ENCODE data around the gene SMAD2. TPM values are rescaled to one million over a fixed set of nuclear protein-coding genes. Genes with fewer than 3 reads are reported as not detected.

The SMAD2 gene
- polyA plus RNA-seq, 2 of the 4 experiments (the other 2 are of a cell fraction), result 131 to 229 TPM

DNA sequence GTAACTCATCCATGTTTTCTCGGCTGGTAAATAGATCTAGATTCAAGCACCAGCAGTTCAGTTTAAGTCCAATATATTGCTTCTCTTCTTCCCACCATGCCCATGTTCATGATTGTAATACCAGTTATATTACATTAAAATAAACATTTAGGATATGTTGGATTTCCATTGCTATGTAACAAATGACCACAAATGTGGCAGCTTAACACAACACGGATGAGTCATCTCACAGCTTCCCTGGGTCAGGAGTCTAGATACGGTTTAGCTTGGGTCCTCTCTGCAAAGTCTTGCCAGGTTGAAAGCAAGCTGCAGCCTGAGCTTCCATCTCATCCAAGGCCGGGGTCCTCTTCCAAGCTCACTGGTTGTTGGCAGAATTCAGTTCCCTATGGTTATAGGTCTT, 39.4 kb upstream of the SMAD2 start:
- H3K4me1 ChIP-seq, result peaks cover 32% of the 10 kb centered on the region
- FAIRE-seq (no peak), ATAC-seq (no peak), DNase-seq (ENCODE audit: low read depth in 1 of 2, low spot score in 1 of 2) (no peak)
- TF ChIP-seq BHLHE40 (IDR thresholded peaks at IDR 0.05; ENCODE audit: low read depth, low read length) (no peak), RCOR1 (IDR thresholded peaks at IDR 0.05; ENCODE audit: low read depth, low read length) (no peak), FOSL2 (IDR thresholded peaks at IDR 0.05) (no peak), FOSL2 (CRISPR knock-in tag; IDR thresholded peaks at IDR 0.05) (peak; percentile 52; the same call in 1 of the 2 replicates), CEBPB (IDR thresholded peaks at IDR 0.05) (no peak), JUNB (IDR thresholded peaks at IDR 0.05) (no peak)
- TF ChIP-seq, protein P1, sequence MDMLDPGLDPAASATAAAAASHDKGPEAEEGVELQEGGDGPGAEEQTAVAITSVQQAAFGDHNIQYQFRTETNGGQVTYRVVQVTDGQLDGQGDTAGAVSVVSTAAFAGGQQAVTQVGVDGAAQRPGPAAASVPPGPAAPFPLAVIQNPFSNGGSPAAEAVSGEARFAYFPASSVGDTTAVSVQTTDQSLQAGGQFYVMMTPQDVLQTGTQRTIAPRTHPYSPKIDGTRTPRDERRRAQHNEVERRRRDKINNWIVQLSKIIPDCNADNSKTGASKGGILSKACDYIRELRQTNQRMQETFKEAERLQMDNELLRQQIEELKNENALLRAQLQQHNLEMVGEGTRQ (IDR thresholded peaks at IDR 0.05), result no peak
- TF ChIP-seq, protein P2, sequence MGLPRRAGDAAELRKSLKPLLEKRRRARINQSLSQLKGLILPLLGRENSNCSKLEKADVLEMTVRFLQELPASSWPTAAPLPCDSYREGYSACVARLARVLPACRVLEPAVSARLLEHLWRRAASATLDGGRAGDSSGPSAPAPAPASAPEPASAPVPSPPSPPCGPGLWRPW (IDR thresholded peaks at IDR 0.05), result no peak
- H3K4me3 ChIP-seq, result no peak overlapping the region
- ChIA-PET CTCF (interaction anchor here (1.3 kb wide), 1 partner anchor 15 kb away, joined by 4 read pairs; no protein-coding TSS in a partner anchor), POLR2A (no interaction called here)
- H3K27ac ChIP-seq, result peak overlapping the region; percentile 85 to 88
- WGBS (ENCODE audit: missing lambda C conversion rate), result 75% methylated on average over 4 of the region's 4 CpGs
- H3K4me2 ChIP-seq, result no peak overlapping the region
- H3K9me3 ChIP-seq, result no peaks in the 10 kb centered on the region; the same call in 2 of the 3 replicates

DNA sequence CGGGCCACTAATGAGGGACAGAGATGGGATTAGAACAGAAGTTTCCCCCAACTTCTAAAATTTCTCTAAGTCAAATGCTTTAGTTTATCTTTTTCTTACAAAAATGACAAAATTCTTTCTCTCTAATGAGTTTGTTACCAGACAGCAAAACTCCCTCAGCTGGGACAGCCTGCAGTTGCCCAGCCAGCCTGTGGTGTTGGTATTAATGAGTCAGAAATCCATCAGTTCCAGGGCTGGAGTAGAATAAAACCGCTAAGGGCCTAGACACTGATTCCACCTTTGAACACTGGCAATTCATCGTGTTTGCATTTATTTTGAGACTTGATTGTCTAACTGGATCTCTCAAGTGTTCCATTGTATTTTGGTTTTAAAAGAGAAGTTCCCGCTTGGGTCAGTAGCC, 38.3 kb upstream of the SMAD2 start:
- 65% methylated on average over 4 of the region's 4 CpGs for WGBS (ENCODE audit: missing lambda C conversion rate)
- DNase-seq (ENCODE audit: low read depth in 1 of 2, low spot score in 1 of 2), result peak; percentile 22 to 31
- H3K27ac ChIP-seq, result peak overlapping the region; percentile 85 to 88
- H3K4me1 ChIP-seq, result peaks cover 35% of the 10 kb centered on the region
- TF ChIP-seq, protein P1 (IDR thresholded peaks at IDR 0.05), result no peak
- TF ChIP-seq FOSL2 (IDR thresholded peaks at IDR 0.05) (no peak), FOSL2 (CRISPR knock-in tag; IDR thresholded peaks at IDR 0.05) (0 out of 2 replicates have a peak, but pooled peaks have one; percentile 10)
- FAIRE-seq, result no peak
- H3K9me3 ChIP-seq, result no peaks in the 10 kb centered on the region; the same call in 2 of the 3 replicates
- H3K4me3 ChIP-seq, result no peak overlapping the region
- ChIA-PET POLR2A (interaction anchor here (1.6 to 2.3 kb wide), 2 partner anchors 35 to 38 kb away, joined by 13 to 15 read pairs; partner anchors contain the start of gene SMAD2), CTCF (interaction anchor here (1.0 to 2.2 kb wide), 6 partner anchors 8 to 29 kb away, joined by 3 to 9 read pairs (median 3); no protein-coding TSS in a partner anchor)
- peak; percentile 68 to 76; a peak in 5 of 6 replicates for ATAC-seq
- H3K4me2 ChIP-seq, result peak overlapping the region; percentile 76

DNA sequence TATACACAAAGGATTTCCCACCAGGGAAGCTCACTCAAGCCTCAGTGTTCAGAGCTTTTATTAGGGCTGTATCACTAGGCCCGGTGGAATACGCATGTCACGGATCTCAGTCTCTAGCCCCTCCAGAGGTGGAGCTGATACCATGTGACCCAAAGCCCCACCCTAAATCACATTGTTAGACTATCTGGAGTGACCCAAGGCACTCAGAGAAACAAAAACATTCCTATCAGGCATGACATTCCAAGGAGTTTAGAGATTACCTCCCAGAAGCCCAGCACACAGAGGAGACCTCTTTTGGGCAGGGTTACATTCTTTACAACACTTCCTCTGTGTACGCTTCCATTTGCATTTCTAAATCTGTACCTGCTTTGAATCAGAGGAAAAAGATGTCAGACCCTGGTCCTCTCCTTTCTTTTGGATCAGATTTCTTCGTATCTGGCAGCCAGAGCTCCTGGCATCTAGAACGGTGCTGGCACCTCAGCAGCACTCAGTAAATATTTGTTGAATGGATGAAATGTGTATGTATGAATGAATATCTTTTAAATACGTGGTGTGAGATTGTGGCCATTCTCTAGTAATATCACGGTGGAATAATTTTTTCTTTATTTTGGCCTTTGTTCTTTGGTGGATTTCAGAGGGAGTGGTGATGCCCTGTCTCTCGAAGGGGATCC, 37.7 kb upstream of the SMAD2 start:
- DNase-seq (ENCODE audit: low read depth in 1 of 2, low spot score in 1 of 2) (peak; percentile 28 to 88), ATAC-seq (peak; percentile 93 to 97), FAIRE-seq (no peak)
- Histone ChIP-seq H3K4me2 (peak overlapping the region; percentile 76), H3K4me3 (0 out of 3 replicates have a peak overlapping the region, but pooled peaks have one; percentile 23), H3K9me3 (no peaks in the 10 kb centered on the region; the same call in 2 of the 3 replicates), H3K4me1 (peaks cover 35% of the 10 kb centered on the region), H3K27ac (peak overlapping the region; percentile 85 to 88)
- ChIA-PET CTCF (interaction anchor here (0.9 to 2.2 kb wide), 7 partner anchors 8 to 36 kb away, joined by 3 to 9 read pairs (median 3); no protein-coding TSS in a partner anchor), POLR2A (interaction anchor here (1.1 to 2.3 kb wide), 3 partner anchors 35 to 40 kb away, joined by 4 to 15 read pairs (median 13); partner anchors contain the start of gene SMAD2)
- whole genome bisulfite sequencing (ENCODE audit: missing lambda C conversion rate), result 15% methylated on average over 9 of the region's 9 CpGs
- TF ChIP-seq RNF2 (IDR thresholded peaks at IDR 0.05; ENCODE audit: borderline replicate concordance, low read depth) (no peak), RFX5 (IDR thresholded peaks at IDR 0.05) (no peak), CBX8 (IDR thresholded peaks at IDR 0.05) (no peak), NR3C1 (IDR thresholded peaks at IDR 0.05) (no peak), PHF8 (IDR thresholded peaks at IDR 0.05; ENCODE audit: borderline replicate concordance, low read depth) (no peak), BHLHE40 (IDR thresholded peaks at IDR 0.05; ENCODE audit: low read depth, low read length) (no peak), EHMT2 (IDR thresholded peaks at IDR 0.05; ENCODE audit: low read depth) (no peak), HEYL (CRISPR knock-in tag; IDR thresholded peaks at IDR 0.05) (no peak), CBX2 (IDR thresholded peaks at IDR 0.05; ENCODE audit: borderline replicate concordance, low read depth) (no peak), MYC (IDR thresholded peaks at IDR 0.05; ENCODE audit: borderline replicate concordance, low read length) (no peak), JUN (IDR thresholded peaks at IDR 0.05) (peak in 1 of 2 experiments; percentile 34; a peak in 1 of 5 replicates)
- TF ChIP-seq, protein P1 (IDR thresholded peaks at IDR 0.05), result peak; percentile 71
- TF ChIP-seq, protein P2 (IDR thresholded peaks at IDR 0.05), result no peak
- TF ChIP-seq, protein P3, sequence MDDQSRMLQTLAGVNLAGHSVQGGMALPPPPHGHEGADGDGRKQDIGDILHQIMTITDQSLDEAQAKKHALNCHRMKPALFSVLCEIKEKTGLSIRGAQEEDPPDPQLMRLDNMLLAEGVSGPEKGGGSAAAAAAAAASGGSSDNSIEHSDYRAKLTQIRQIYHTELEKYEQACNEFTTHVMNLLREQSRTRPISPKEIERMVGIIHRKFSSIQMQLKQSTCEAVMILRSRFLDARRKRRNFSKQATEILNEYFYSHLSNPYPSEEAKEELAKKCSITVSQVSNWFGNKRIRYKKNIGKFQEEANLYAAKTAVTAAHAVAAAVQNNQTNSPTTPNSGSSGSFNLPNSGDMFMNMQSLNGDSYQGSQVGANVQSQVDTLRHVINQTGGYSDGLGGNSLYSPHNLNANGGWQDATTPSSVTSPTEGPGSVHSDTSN (IDR thresholded peaks at IDR 0.05), result no peak
- TF ChIP-seq, protein P4, sequence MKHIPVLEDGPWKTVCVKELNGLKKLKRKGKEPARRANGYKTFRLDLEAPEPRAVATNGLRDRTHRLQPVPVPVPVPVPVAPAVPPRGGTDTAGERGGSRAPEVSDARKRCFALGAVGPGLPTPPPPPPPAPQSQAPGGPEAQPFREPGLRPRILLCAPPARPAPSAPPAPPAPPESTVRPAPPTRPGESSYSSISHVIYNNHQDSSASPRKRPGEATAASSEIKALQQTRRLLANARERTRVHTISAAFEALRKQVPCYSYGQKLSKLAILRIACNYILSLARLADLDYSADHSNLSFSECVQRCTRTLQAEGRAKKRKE (CRISPR knock-in tag; IDR thresholded peaks at IDR 0.05; ENCODE audit: low read depth), result no peak
- TF ChIP-seq, protein P5, sequence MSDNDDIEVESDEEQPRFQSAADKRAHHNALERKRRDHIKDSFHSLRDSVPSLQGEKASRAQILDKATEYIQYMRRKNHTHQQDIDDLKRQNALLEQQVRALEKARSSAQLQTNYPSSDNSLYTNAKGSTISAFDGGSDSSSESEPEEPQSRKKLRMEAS (IDR thresholded peaks at IDR 0.05), result peak; percentile 40; the same call in 1 of the 2 replicates
- TF ChIP-seq, protein P6, sequence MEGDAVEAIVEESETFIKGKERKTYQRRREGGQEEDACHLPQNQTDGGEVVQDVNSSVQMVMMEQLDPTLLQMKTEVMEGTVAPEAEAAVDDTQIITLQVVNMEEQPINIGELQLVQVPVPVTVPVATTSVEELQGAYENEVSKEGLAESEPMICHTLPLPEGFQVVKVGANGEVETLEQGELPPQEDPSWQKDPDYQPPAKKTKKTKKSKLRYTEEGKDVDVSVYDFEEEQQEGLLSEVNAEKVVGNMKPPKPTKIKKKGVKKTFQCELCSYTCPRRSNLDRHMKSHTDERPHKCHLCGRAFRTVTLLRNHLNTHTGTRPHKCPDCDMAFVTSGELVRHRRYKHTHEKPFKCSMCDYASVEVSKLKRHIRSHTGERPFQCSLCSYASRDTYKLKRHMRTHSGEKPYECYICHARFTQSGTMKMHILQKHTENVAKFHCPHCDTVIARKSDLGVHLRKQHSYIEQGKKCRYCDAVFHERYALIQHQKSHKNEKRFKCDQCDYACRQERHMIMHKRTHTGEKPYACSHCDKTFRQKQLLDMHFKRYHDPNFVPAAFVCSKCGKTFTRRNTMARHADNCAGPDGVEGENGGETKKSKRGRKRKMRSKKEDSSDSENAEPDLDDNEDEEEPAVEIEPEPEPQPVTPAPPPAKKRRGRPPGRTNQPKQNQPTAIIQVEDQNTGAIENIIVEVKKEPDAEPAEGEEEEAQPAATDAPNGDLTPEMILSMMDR (IDR thresholded peaks at IDR 0.05), result no peak
